GM12891 (cell line): ENCODE results near the gene RAB11FIP4.

Experiments
- DNase-seq: peaks from one replicate; pipeline ENCODE4 v3.0.0; 2011; ENCODE audit warnings: low spot score; ENCODE audit not compliant: insufficient read length
- FAIRE-seq: peaks from 2 replicates; lab custom pipeline; 2011; peaks lifted over from hg19 to GRCh38; lab: Jason Lieb, UNC
- PAX5 ChIP-seq: IDR thresholded peaks from 2 replicates; pipeline ENCODE4 v1.6.1; 2011; ENCODE audit warnings: low read length, moderate library complexity, mild to moderate bottlenecking; ENCODE audit not compliant: insufficient read depth, severe bottlenecking
- POLR2A ChIP-seq: IDR thresholded peaks from 2 replicates; pipeline ENCODE4 v1.6.1; 2011; ENCODE audit warnings: low read depth, low read length, control low read depth
- POLR2AphosphoS5 ChIP-seq: IDR thresholded peaks from 2 replicates; pipeline ENCODE4 v1.6.1; 2011; ENCODE audit warnings: low read depth, low read length, control low read depth
- POU2F2 ChIP-seq: IDR thresholded peaks from 2 replicates; pipeline ENCODE4 v1.6.1; 2011; ENCODE audit warnings: low read depth, mild to moderate bottlenecking, control low read depth, low read length, moderate library complexity
- SPI1 ChIP-seq: IDR thresholded peaks from 2 replicates; pipeline ENCODE4 v1.6.1; 2011; ENCODE audit warnings: low read depth, low read length, control low read depth
- TAF1 ChIP-seq: IDR thresholded peaks from 2 replicates; pipeline ENCODE4 v1.6.1; 2011; ENCODE audit warnings: low read depth, low read length, control low read depth

Gene RAB11FIP4

DNA sequence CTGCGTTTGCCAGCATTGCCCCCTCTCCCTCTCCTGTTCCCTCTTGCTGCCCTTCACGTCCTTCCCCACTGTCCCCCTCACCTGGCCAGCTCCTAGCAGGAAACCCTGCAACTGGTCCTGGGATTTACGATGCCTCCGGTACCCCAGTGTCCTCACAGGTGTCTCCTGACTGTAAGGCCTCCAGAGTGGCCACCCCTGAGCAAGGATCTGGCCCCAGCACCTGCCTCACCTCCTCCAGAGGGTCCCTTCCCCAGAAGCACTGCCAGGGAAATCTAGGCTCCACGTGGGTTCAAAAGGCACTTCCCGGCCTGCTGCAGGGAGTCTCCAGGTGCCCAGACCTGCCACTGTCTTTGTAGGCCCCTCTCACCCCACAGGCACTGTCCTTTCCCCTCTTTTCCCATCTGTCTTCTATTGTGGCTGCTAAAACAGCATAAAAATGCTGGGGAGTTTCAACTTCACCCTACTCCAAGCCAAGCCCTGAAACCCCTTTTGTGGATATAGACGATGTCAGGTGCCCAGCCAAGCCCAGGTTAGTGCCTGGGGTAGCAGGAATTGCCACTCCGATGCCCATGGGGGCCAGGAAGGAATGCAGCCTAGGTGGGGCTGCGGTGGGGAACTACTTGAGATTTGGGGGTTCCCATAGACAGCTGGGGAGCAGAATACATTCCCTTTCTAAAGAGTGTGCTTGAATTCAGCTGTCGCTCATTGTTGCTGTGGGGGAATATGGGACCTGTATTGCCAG lies 25.7 kb downstream of the RAB11FIP4 start:
- DNase-seq, result no peak
- TF ChIP-seq SPI1 (no peak), TAF1 (no peak), POLR2A (no peak), POU2F2 (no peak), PAX5 (no peak), POLR2AphosphoS5 (no peak)
- no peak for FAIRE-seq

DNA sequence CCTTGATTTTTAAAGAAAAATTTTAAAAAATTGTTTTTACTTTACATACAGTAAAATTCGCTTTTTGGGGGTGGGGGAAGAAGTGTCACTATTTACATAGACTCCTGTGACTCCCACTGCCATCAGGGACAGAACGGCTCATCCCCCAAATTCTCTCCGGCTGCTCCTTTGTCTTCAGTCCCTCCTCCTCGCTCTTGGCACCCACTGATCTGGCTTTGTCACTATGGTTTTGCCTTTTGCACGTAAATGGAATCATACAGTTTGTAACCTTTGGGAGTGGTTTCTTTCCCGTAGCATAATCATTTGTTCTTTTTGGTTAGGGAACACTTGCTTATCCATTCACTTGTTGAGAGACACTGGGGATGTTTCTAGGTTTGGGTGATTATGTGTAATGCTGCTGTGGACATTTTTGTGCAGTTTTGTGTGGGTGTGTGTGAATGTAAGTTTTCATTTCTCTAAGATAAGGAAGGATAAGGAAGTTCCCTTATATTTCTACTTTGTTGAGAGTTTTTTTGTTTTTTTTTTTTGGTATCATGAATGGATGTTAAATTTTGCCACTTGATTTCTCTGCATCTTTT lies 27.4 kb downstream of the RAB11FIP4 start:
- TF ChIP-seq POLR2A (no peak), TAF1 (no peak), POU2F2 (no peak), PAX5 (no peak), POLR2AphosphoS5 (no peak), SPI1 (no peak)
- DNase-seq, result no peak
- FAIRE-seq, result no peak

GRCh38 chr17:31422443-31422842 lies 31.0 kb downstream of the RAB11FIP4 start:
- DNase-seq, result no peak
- no peak for TF ChIP-seq POLR2A
- no peak for FAIRE-seq

DNA sequence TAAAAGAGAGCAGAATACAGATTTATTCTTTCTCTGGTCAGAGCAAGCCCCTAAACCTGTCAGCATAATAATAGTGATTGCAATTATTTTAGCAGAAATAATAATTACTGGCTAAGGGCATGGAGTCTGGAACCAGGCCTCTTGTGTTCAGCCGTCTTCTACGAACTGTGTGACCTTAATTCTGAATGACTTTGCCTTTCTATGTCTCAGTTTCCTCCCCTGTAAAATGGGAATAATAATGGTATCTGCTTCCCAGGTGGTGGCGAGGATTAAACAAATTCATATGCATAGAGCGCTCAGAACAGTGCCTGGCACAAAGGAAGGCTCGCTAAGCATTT lies 33.4 kb downstream of the RAB11FIP4 start:
- no peak for FAIRE-seq
- TF ChIP-seq TAF1 (no peak), POLR2AphosphoS5 (no peak), SPI1 (no peak), POU2F2 (no peak), PAX5 (no peak), POLR2A (no peak)

DNA sequence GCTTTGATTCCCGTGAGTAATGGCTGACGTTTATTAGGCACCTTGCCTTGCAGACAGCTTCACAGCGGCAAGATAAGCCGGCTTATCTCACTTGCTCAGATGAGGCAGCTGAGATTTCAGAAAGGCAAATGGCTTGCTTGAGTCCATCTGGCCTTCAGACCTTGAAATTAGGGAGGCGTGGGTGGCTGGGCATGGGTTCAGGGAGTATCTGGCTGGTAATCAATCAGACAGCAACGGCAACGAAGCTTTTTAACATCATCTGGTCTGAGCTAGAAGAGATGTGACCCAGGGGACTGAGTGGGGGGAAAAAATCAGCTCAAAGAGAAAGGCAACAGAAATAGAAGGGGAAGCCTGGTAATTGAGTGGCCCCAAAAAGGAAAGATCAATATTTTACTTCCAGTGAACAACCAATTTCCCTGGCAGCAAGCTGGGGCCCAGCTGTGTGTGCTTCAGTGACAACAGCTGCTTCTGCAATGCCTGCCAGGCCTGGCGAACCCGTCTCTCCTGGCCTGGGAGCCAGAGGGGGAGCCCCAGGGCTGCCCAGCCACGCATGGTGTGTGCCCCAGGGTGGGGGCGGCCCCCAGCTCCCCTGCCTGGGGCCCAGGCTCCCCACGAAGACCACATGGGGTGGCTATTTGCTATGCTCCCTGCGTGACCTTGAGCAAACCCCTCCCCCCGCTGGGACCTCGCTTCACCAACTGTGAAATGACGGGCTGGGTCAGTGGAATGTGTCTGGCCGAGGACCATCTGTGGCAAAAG lies 34.0 kb downstream of the RAB11FIP4 start:
- TF ChIP-seq TAF1 (no peak), PAX5 (no peak), SPI1 (no peak), POU2F2 (no peak), POLR2AphosphoS5 (no peak), POLR2A (no peak)
- DNase-seq (no peak), FAIRE-seq (no peak)

More for the DNA sequence above, 33.4 kb downstream of the RAB11FIP4 start:
- DNase-seq, result no peak

- no peak for TF ChIP-seq SPI1
- TF ChIP-seq PAX5, result no peak
- TF ChIP-seq POLR2A, result no peak
- TF ChIP-seq TAF1, result no peak
- TF ChIP-seq POLR2AphosphoS5, result no peak
- no peak for FAIRE-seq
- DNase-seq, result no peak
These were observed 36.2 kb downstream of the RAB11FIP4 start for GRCh38 chr17:31427684-31428083.

GRCh38 chr17:31428111-31428510 lies 36.6 kb downstream of the RAB11FIP4 start:
- DNase-seq (no peak), FAIRE-seq (no peak)
- TF ChIP-seq POU2F2 (no peak), PAX5 (no peak), SPI1 (no peak), POLR2A (no peak), POLR2AphosphoS5 (no peak), TAF1 (no peak)

GRCh38 chr17:31428512-31428911 lies 37.0 kb downstream of the RAB11FIP4 start:
- DNase-seq (no peak), FAIRE-seq (no peak)
- TF ChIP-seq PAX5, result no peak
- TF ChIP-seq TAF1, result no peak
- TF ChIP-seq POU2F2, result no peak
- TF ChIP-seq POLR2AphosphoS5, result no peak
- no peak for TF ChIP-seq POLR2A
- TF ChIP-seq SPI1, result no peak

DNA sequence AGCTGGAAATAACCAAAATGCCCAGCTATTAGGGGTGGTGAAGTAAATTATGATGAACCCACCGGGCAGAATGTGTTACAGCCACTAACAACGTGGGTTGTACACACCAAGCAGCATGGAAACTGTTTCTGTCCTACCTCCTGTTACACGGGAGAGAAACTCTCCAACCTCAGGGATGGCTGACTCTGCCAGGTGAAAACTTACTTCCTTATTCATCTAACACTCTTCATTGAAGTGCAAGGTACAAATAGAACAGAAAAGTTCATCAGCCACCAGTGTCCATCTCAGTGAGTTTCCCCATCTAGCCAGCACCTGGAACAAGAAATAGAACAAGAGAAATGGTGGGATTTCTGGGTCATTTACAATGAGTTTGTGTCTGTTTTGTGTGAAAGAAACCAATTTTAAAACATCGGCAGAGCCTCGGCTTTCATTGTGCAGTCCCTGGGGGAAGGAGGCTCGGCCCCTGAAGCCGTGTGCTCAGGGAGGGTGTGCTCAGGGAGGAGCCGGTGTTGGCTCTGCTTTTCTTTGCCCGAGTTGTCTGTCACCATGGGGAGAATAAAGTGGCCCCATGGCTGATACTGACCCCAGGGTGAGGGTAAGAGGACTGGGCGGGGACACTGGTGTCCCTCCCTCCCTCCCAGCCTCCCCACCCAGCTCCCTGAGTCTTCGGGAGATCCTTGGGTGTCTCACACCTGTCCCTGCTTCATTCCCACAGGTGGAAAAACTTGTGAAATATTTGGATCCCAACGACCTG lies 39.8 kb downstream of the RAB11FIP4 start:
- DNase-seq (no peak), FAIRE-seq (no peak)
- no peak for TF ChIP-seq POLR2AphosphoS5
- TF ChIP-seq SPI1, result no peak
- no peak for TF ChIP-seq POLR2A
- no peak for TF ChIP-seq POU2F2
- no peak for TF ChIP-seq TAF1
- no peak for TF ChIP-seq PAX5
